Stomach smooth muscle (tissue), 2 donors: ENCODE measurements around the gene NCOA1.

ENCODE experiments used
- H3K27ac ChIP-seq: one replicate; pipeline ENCODE4 v1.7.0; 2013; ENCODE audit warnings: mild to moderate bottlenecking, low read length, inconsistent platforms
- H3K27me3 ChIP-seq, 2 donors: one replicate each; pipeline ENCODE4 v1.7.0; 2013; ENCODE audit warnings: low read length in 2 of 2; ENCODE audit not compliant: insufficient read depth in 2 of 2, control insufficient read depth in 1 of 2
- H3K36me3 ChIP-seq, 2 donors: one replicate each; pipeline ENCODE4 v1.7.0; 2013; ENCODE audit warnings: low read length in 2 of 2; ENCODE audit not compliant: control insufficient read depth in 2 of 2, insufficient read depth in 2 of 2
- H3K4me1 ChIP-seq: one replicate; pipeline ENCODE4 v1.7.0; 2013; ENCODE audit warnings: low read length; ENCODE audit not compliant: control insufficient read depth, insufficient read depth
- H3K4me3 ChIP-seq, 2 donors: one replicate each; pipeline ENCODE4 v1.7.0; 2013; ENCODE audit warnings: low read length in 2 of 2
- H3K9ac ChIP-seq, 2 donors: one replicate each; pipeline ENCODE4 v1.7.0; 2013; ENCODE audit warnings: low read length in 2 of 2, mild to moderate bottlenecking in 1 of 2
- H3K9me3 ChIP-seq, 2 donors: one replicate each; pipeline ENCODE4 v1.7.0; 2013; ENCODE audit warnings: low read length in 2 of 2; ENCODE audit not compliant: control insufficient read depth in 2 of 2
- donor health status: healthy.
- donor health status: Pancreatic carcinoma.

NCOA1 gene

GRCh38 chr2:24490690-24491541 is at the start of gene NCOA1:
Gene NCOA1 (plus strand): TSS chr2:24491254. CDS start chr2:24658678, 167,424 bp downstream.
- H3K36me3 ChIP-seq, result no peaks in the 10 kb centered on the region
- peak within 1 kb of the TSS; percentile 84 to 85 for H3K9ac ChIP-seq
- peaks cover 16% of the 10 kb centered on the region for H3K4me1 ChIP-seq
- peak within 1 kb of the TSS; percentile 91 for H3K27ac ChIP-seq
- no peaks in the 10 kb centered on the region for H3K27me3 ChIP-seq
- peak within 1 kb of the TSS; percentile 79 to 84 for H3K4me3 ChIP-seq
- H3K9me3 ChIP-seq, result no peaks in the 10 kb centered on the region

- H3K4me3 ChIP-seq, result no peak overlapping the region
- no peaks in the 10 kb centered on the region for H3K9me3 ChIP-seq
- H3K27ac ChIP-seq, result no peak overlapping the region
- H3K4me1 ChIP-seq, result no peaks in the 10 kb centered on the region
- H3K36me3 ChIP-seq, result no peaks in the 10 kb centered on the region
- no peak overlapping the region for H3K9ac ChIP-seq
- H3K27me3 ChIP-seq, result no peaks in the 10 kb centered on the region
These were observed 42.3 kb upstream of the NCOA1 start for GRCh38 chr2:24448797-24449196.

GRCh38 chr2:24449344-24449743 is 41.7 kb upstream of the NCOA1 start:
- H3K4me3 ChIP-seq, result no peak overlapping the region
- no peaks in the 10 kb centered on the region for H3K36me3 ChIP-seq
- H3K4me1 ChIP-seq, result peaks cover 2% of the 10 kb centered on the region
- no peak overlapping the region for H3K27ac ChIP-seq
- H3K9ac ChIP-seq, result no peak overlapping the region
- no peaks in the 10 kb centered on the region for H3K9me3 ChIP-seq
- no peaks in the 10 kb centered on the region for H3K27me3 ChIP-seq

DNA sequence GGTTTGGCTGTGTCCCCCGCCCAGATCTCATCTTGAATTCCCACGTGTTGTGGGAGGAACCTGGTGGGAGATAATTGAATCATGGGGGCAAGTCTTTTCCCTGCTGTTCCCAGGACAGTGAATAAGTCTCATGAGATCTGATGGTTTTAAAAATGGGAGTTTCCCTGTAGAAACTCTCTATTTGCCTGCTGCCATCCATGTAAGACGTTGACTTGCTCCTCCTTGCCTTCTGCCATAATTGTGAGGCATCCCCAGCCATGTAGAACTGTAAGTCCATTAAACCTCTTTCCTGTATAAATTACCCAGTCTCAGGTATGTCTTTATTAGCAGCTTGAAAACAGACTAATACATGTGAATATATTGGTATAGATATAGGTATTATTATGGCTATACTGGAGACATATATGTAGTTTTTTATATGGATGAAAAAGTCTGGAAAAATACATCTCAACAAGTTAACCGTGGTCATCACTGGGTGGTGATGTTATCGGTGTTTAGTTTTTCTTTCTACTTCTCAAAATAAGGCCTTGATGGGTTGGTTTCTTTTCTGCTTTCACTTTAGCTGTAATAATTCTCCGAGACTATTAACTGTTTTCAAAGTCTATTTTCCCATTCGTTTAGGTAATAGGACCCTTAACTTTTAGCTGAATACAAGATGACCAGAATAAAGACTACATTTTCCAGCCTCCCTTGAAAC is 39.1 kb upstream of the NCOA1 start:
- no peaks in the 10 kb centered on the region for H3K9me3 ChIP-seq
- no peak overlapping the region for H3K4me3 ChIP-seq
- H3K9ac ChIP-seq, result no peak overlapping the region
- H3K27me3 ChIP-seq, result no peaks in the 10 kb centered on the region
- H3K36me3 ChIP-seq, result no peaks in the 10 kb centered on the region
- H3K27ac ChIP-seq, result no peak overlapping the region
- peaks cover 2% of the 10 kb centered on the region for H3K4me1 ChIP-seq

- Histone ChIP-seq H3K27me3 (no peaks in the 10 kb centered on the region), H3K9ac (no peak overlapping the region), H3K9me3 (no peaks in the 10 kb centered on the region), H3K27ac (no peak overlapping the region), H3K36me3 (no peaks in the 10 kb centered on the region), H3K4me1 (peaks cover 2% of the 10 kb centered on the region), H3K4me3 (no peak overlapping the region)
These were observed 38.6 kb upstream of the NCOA1 start for GRCh38 chr2:24452502-24452885.

DNA sequence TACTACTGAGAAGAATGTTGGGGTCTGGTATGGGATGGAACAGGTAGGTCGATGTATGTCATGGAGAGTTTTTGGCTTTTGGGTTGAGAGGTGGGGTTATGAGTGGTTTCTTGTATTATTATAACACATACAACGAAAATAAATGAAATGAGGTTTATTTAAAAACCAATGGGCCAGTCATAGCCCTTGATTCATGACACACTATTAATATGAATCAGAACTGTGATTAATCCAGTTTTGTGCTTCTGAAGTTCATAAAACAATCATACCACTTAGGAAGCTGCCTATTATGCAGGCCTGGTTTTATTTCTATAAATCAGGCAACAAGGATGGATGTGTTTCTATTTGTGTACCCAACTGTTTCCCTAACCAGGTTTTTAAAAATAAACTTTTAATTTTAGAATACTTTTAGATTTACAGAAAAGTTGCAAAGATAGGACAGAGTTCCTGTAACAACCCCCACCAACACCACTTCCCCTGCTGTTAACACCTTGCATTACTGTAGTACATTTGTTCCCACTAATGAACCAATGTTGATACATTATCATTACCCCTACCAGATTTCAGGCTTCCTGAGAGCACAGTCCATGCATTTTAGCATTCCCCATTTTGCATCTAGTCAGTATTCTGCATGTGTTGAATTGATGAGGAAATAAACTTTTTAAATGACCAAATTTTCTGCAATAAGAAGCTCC is 37.5 kb upstream of the NCOA1 start:
- no peaks in the 10 kb centered on the region for H3K9me3 ChIP-seq
- H3K36me3 ChIP-seq, result no peaks in the 10 kb centered on the region
- peaks cover 2% of the 10 kb centered on the region for H3K4me1 ChIP-seq
- peak overlapping the region in 1 of 2 donors; percentile 51 for H3K9ac ChIP-seq
- peak overlapping the region in 1 of 2 donors; percentile 68 for H3K4me3 ChIP-seq
- H3K27ac ChIP-seq, result peak overlapping the region; percentile 41
- H3K27me3 ChIP-seq, result no peaks in the 10 kb centered on the region

DNA sequence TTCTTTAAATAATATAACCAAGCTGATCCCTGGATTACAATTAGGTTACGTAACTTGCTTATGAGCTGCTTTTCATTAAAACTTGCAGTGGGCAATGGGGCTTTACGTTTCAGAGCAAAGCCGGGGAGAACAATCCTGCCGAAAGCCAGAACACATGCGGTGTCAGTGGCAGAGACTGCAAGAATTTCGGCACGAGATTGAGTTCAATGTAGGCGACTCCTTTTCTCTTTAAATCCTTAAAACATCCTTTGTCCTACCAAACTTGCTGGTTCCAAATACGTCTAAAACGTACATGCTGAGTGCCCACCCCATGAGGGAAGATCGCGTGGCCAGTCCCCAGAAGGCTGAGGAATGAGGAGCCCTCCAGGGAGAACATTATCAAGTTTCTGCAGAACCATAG is 36.8 kb upstream of the NCOA1 start:
- H3K9me3 ChIP-seq, result no peaks in the 10 kb centered on the region
- H3K9ac ChIP-seq, result peak overlapping the region; percentile 13 to 51
- no peaks in the 10 kb centered on the region for H3K36me3 ChIP-seq
- peak overlapping the region; percentile 66 to 68 for H3K4me3 ChIP-seq
- peaks cover 2% of the 10 kb centered on the region for H3K4me1 ChIP-seq
- H3K27me3 ChIP-seq, result no peaks in the 10 kb centered on the region
- peak overlapping the region; percentile 41 for H3K27ac ChIP-seq

DNA sequence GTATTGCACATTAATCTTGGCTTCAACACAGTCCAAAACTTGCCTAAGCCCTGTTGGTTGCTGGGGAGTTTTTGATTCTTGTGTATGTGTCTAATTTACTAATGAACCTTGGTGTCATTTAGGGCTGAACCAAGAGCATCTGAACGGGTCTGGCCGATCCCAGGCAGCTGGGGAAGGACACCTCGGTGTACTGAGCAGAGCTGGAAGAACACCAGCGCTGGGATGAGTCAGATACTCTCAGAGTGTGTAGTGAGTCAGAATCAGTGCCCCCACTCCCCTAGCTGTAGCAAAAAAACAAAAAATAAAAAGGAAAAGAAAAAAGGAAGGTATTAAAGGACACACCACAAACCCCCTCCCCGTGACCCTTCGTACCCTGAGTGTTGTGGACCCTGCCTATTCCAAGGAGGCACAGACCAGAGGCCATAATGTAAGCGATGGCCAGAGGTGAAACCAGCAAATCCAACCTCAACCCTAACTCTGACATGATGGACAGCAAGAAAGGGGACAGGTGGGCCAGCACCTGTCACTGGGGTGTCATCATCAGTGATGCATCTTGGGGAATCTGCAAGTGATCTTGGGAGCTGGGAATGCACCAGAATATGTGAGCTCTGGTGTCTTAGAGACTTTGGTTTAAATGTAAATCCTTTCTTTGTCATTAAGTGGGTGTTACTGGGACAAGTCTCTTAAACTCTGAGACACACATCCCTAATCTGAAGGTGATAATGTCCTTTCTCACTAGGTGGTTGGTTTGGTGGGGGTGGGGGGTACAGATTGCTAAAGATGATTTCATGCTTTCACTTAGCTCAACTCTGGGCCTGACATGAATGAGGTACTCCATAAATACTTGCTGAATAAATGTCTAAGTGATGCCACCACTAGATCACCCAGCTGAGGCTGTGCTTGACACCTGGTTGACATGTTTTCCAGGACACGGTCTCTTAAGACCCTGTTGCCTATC is 34.2 kb upstream of the NCOA1 start:
- no peak overlapping the region for H3K4me3 ChIP-seq
- H3K4me1 ChIP-seq, result peaks cover 2% of the 10 kb centered on the region
- H3K36me3 ChIP-seq, result no peaks in the 10 kb centered on the region
- H3K9me3 ChIP-seq, result no peaks in the 10 kb centered on the region
- no peaks in the 10 kb centered on the region for H3K27me3 ChIP-seq
- no peak overlapping the region for H3K9ac ChIP-seq
- H3K27ac ChIP-seq, result peak overlapping the region; percentile 37

- Histone ChIP-seq H3K4me3 (no peak overlapping the region), H3K27ac (no peak overlapping the region), H3K9me3 (no peaks in the 10 kb centered on the region), H3K36me3 (no peaks in the 10 kb centered on the region), H3K9ac (no peak overlapping the region), H3K27me3 (no peaks in the 10 kb centered on the region), H3K4me1 (peaks cover 2% of the 10 kb centered on the region)
These were observed 33.2 kb upstream of the NCOA1 start for GRCh38 chr2:24457696-24458386.
